Stimulated activated CD8-positive, alpha-beta memory T cell treated with anti-CD3 and anti-CD28 coated beads, Interleukin-12 subunit alpha, Interleukin-12 subunit beta, amount 100 ng/mL, for 4 hours (primary cell): ENCODE measurements around the gene KRT32.

ENCODE experiments used
- DNase-seq: peaks from one replicate; pipeline ENCODE4 v3.0.0-alpha.2; 2020; ENCODE audit warnings: low read depth

KRT32 gene

GRCh38 chr17:41492351-41492750 is 25.2 kb upstream of the KRT32 start:
- no peak for DNase-seq

- no peak for DNase-seq
These were observed 24.3 kb upstream of the KRT32 start for GRCh38 chr17:41491476-41491875.

GRCh38 chr17:41490000-41490990 is 23.1 kb upstream of the KRT32 start:
- DNase-seq = no peak

GRCh38 chr17:41489531-41489930 is 22.3 kb upstream of the KRT32 start, which contains the start of gene KRT36:
TSS of gene KRT36 (minus strand) at chr17:41489910. CDS start at chr17:41489864, 46 bp downstream.
- DNase-seq = no peak

GRCh38 chr17:41486809-41487530 is 19.8 kb upstream of the KRT32 start:
- DNase-seq = no peak

- no peak for DNase-seq
These were observed 19.1 kb upstream of the KRT32 start for GRCh38 chr17:41486316-41486715.

GRCh38 chr17:41484920-41485904 is 18.0 kb upstream of the KRT32 start:
- no peak for DNase-seq

GRCh38 chr17:41483991-41484826 is 17.0 kb upstream of the KRT32 start:
- no peak for DNase-seq

- DNase-seq = no peak
These were observed 16.3 kb upstream of the KRT32 start for GRCh38 chr17:41483531-41483930.

- no peak for DNase-seq
These were observed 13.8 kb upstream of the KRT32 start, which contains the start of gene KRT35 for GRCh38 chr17:41481036-41481435. TSS of gene KRT35 (minus strand) at chr17:41481151. CDS start at chr17:41481097, 54 bp downstream.

GRCh38 chr17:41480581-41480980 is 13.4 kb upstream of the KRT32 start:
- DNase-seq = no peak

- DNase-seq = no peak
These were observed 12.9 kb upstream of the KRT32 start for GRCh38 chr17:41480136-41480535.

- DNase-seq = no peak
These were observed 11.1 kb upstream of the KRT32 start for GRCh38 chr17:41478237-41478636.

- DNase-seq = no peak
These were observed 10.0 kb upstream of the KRT32 start for GRCh38 chr17:41476866-41477815.

- DNase-seq = no peak
These were observed 8.2 kb upstream of the KRT32 start for GRCh38 chr17:41475421-41475820.

GRCh38 chr17:41474863-41475262 is 7.7 kb upstream of the KRT32 start:
- no peak for DNase-seq

GRCh38 chr17:41468346-41468745 is 1.2 kb upstream of the KRT32 start:
- no peak for DNase-seq

- DNase-seq = no peak
These were observed 375 bp upstream of the KRT32 start for GRCh38 chr17:41467561-41467960.

GRCh38 chr17:41464682-41465081 is 2.5 kb downstream of the KRT32 start:
- no peak for DNase-seq

- no peak for DNase-seq
These were observed 3.0 kb downstream of the KRT32 start for GRCh38 chr17:41464173-41464572.
